Muscle layer of colon (tissue), 2 donors: ENCODE measurements around the gene DAB2.

Experiments
- H3K27ac ChIP-seq: one replicate; pipeline ENCODE4 v1.7.0; 2013; ENCODE audit warnings: low read depth, mild to moderate bottlenecking, low read length, moderate library complexity
- H3K27me3 ChIP-seq, 2 donors: one replicate each; pipeline ENCODE4 v1.7.0; 2013; ENCODE audit warnings: low read length in 2 of 2, mild to moderate bottlenecking in 2 of 2; ENCODE audit not compliant: insufficient read depth in 2 of 2, control insufficient read depth in 1 of 2
- H3K36me3 ChIP-seq: one replicate; pipeline ENCODE4 v1.7.0; 2013; ENCODE audit warnings: mild to moderate bottlenecking, low read length; ENCODE audit not compliant: insufficient read depth
- H3K4me1 ChIP-seq: one replicate; pipeline ENCODE4 v1.7.0; 2013; ENCODE audit warnings: mild to moderate bottlenecking, low read length; ENCODE audit not compliant: insufficient read depth
- H3K4me3 ChIP-seq, 2 donors: one replicate each; pipeline ENCODE4 v1.7.0; 2013; ENCODE audit warnings: low read length in 2 of 2, low read depth in 1 of 2, mild to moderate bottlenecking in 1 of 2, moderate library complexity in 1 of 2
- H3K9ac ChIP-seq: one replicate; pipeline ENCODE4 v1.7.0; 2013; ENCODE audit warnings: low read length
- H3K9me3 ChIP-seq: one replicate; pipeline ENCODE4 v1.7.0; 2013; ENCODE audit warnings: mild to moderate bottlenecking, low read length
- donor health status: abdominal sarcoma.
- donor health status: Adenocarcinoma of cecum.

The DAB2 gene

GRCh38 chr5:39371367-39371635 is 53.5 kb downstream of the DAB2 start:
- Histone ChIP-seq H3K9ac (no peak overlapping the region), H3K4me1 (no peaks in the 10 kb centered on the region), H3K9me3 (no peaks in the 10 kb centered on the region), H3K36me3 (peaks cover 34% of the 10 kb centered on the region), H3K27me3 (no peaks in the 10 kb centered on the region), H3K4me3 (no peak overlapping the region), H3K27ac (no peak overlapping the region)

GRCh38 chr5:39370555-39371366 is 54.0 kb downstream of the DAB2 start:
- no peaks in the 10 kb centered on the region for H3K4me1 ChIP-seq
- no peaks in the 10 kb centered on the region for H3K27me3 ChIP-seq
- H3K27ac ChIP-seq, result no peak overlapping the region
- H3K36me3 ChIP-seq, result peaks cover 32% of the 10 kb centered on the region
- H3K4me3 ChIP-seq, result no peak overlapping the region
- H3K9ac ChIP-seq, result no peak overlapping the region
- H3K9me3 ChIP-seq, result no peaks in the 10 kb centered on the region

GRCh38 chr5:39369123-39369815 is 55.5 kb downstream of the DAB2 start:
- H3K9me3 ChIP-seq, result no peaks in the 10 kb centered on the region
- no peak overlapping the region for H3K9ac ChIP-seq
- H3K36me3 ChIP-seq, result peaks cover 25% of the 10 kb centered on the region
- no peak overlapping the region for H3K4me3 ChIP-seq
- no peak overlapping the region for H3K27ac ChIP-seq
- H3K27me3 ChIP-seq, result no peaks in the 10 kb centered on the region
- H3K4me1 ChIP-seq, result no peaks in the 10 kb centered on the region

GRCh38 chr5:39368116-39368515 is 56.7 kb downstream of the DAB2 start:
- no peaks in the 10 kb centered on the region for H3K4me1 ChIP-seq
- no peak overlapping the region for H3K4me3 ChIP-seq
- no peaks in the 10 kb centered on the region for H3K27me3 ChIP-seq
- H3K9me3 ChIP-seq, result no peaks in the 10 kb centered on the region
- H3K36me3 ChIP-seq, result peaks cover 14% of the 10 kb centered on the region
- no peak overlapping the region for H3K27ac ChIP-seq
- no peak overlapping the region for H3K9ac ChIP-seq

GRCh38 chr5:39367711-39368110 is 57.1 kb downstream of the DAB2 start:
- Histone ChIP-seq H3K36me3 (peaks cover 10% of the 10 kb centered on the region), H3K4me3 (no peak overlapping the region), H3K9ac (no peak overlapping the region), H3K9me3 (no peaks in the 10 kb centered on the region), H3K4me1 (no peaks in the 10 kb centered on the region), H3K27ac (no peak overlapping the region), H3K27me3 (no peaks in the 10 kb centered on the region)

- Histone ChIP-seq H3K9me3 (no peaks in the 10 kb centered on the region), H3K4me1 (no peaks in the 10 kb centered on the region), H3K4me3 (no peak within 1 kb of the TSS)
These were observed 60.4 kb downstream of the DAB2 start, which contains the start of gene C9 for GRCh38 chr5:39364367-39364766. Gene C9, minus strand, starts transcription at chr5:39364495. Its CDS starts 31 bp downstream, at chr5:39364464.

GRCh38 chr5:39363217-39363616 is 61.6 kb downstream of the DAB2 start:
- Histone ChIP-seq H3K36me3 (no peaks in the 10 kb centered on the region), H3K27ac (no peak overlapping the region), H3K9me3 (no peaks in the 10 kb centered on the region), H3K27me3 (no peaks in the 10 kb centered on the region), H3K4me1 (no peaks in the 10 kb centered on the region), H3K4me3 (no peak overlapping the region), H3K9ac (no peak overlapping the region)

More at GRCh38 chr5:39364367-39364766, 60.4 kb downstream of the DAB2 start, which contains the start of gene C9:
- Histone ChIP-seq H3K36me3 (no peaks in the 10 kb centered on the region), H3K27ac (no peak within 1 kb of the TSS), H3K27me3 (no peaks in the 10 kb centered on the region), H3K9ac (no peak within 1 kb of the TSS)

GRCh38 chr5:39362646-39363045 is 62.1 kb downstream of the DAB2 start:
- H3K4me1 ChIP-seq, result no peaks in the 10 kb centered on the region
- no peak overlapping the region for H3K27ac ChIP-seq
- H3K36me3 ChIP-seq, result no peaks in the 10 kb centered on the region
- H3K9ac ChIP-seq, result no peak overlapping the region
- no peak overlapping the region for H3K4me3 ChIP-seq
- no peaks in the 10 kb centered on the region for H3K27me3 ChIP-seq
- no peaks in the 10 kb centered on the region for H3K9me3 ChIP-seq

- Histone ChIP-seq H3K9ac (no peak overlapping the region), H3K9me3 (no peaks in the 10 kb centered on the region), H3K36me3 (no peaks in the 10 kb centered on the region), H3K4me3 (no peak overlapping the region), H3K4me1 (no peaks in the 10 kb centered on the region), H3K27ac (no peak overlapping the region), H3K27me3 (no peaks in the 10 kb centered on the region)
These were observed 63.5 kb downstream of the DAB2 start for GRCh38 chr5:39361306-39361705.

- Histone ChIP-seq H3K9me3 (no peaks in the 10 kb centered on the region), H3K27ac (no peak overlapping the region), H3K4me3 (no peak overlapping the region), H3K4me1 (no peaks in the 10 kb centered on the region), H3K36me3 (no peaks in the 10 kb centered on the region), H3K27me3 (no peaks in the 10 kb centered on the region), H3K9ac (no peak overlapping the region)
These were observed 64.2 kb downstream of the DAB2 start for GRCh38 chr5:39360471-39361111.

GRCh38 chr5:39356263-39356662 is 68.5 kb downstream of the DAB2 start:
- no peak overlapping the region for H3K9ac ChIP-seq
- no peaks in the 10 kb centered on the region for H3K36me3 ChIP-seq
- no peaks in the 10 kb centered on the region for H3K27me3 ChIP-seq
- no peaks in the 10 kb centered on the region for H3K9me3 ChIP-seq
- H3K4me3 ChIP-seq, result no peak overlapping the region
- no peaks in the 10 kb centered on the region for H3K4me1 ChIP-seq
- H3K27ac ChIP-seq, result no peak overlapping the region
